Muscle of leg (tissue), 11 donors: ENCODE results near the gene BCR. TPM values are rescaled to one million over a fixed set of nuclear protein-coding genes. Genes with fewer than 3 reads are reported as not detected.

Experiments
- DNase-seq: peaks from one replicate; pipeline ENCODE4 v3.0.0; 2013
- H3K27ac ChIP-seq: one replicate; pipeline ENCODE4 v1.5.1; 2013; ENCODE audit warnings: mild to moderate bottlenecking, low read length, control low read depth
- H3K27me3 ChIP-seq: one replicate; pipeline ENCODE4 v1.6.1; 2013; ENCODE audit warnings: low read length; ENCODE audit not compliant: control insufficient read depth, insufficient read depth
- H3K36me3 ChIP-seq: one replicate; pipeline ENCODE4 v1.6.1; 2013; ENCODE audit warnings: low read length; ENCODE audit not compliant: control insufficient read depth, insufficient read depth
- H3K4me1 ChIP-seq: one replicate; pipeline ENCODE4 v1.6.1; 2013; ENCODE audit warnings: low read length; ENCODE audit not compliant: control insufficient read depth, insufficient read depth
- H3K4me3 ChIP-seq: one replicate; pipeline ENCODE4 v1.5.1; 2013; ENCODE audit warnings: low read length, control low read depth
- H3K9me3 ChIP-seq: replicated peaks from 2 replicates; pipeline ENCODE4 v1.6.1; 2013; ENCODE audit warnings: low read depth, low read length; ENCODE audit not compliant: control insufficient read depth
- WGBS: methylation state at CpG from one replicate; pipeline ENCODE4 v1.1.5; 2013; ENCODE audit warnings: missing lambda C conversion rate; ENCODE audit not compliant: insufficient coverage; 5-methylcytosine and 5-hydroxymethylcytosine counted together
- polyA plus RNA-seq, 8 donors: library from polyadenylated mRNA; unstranded; fragments of 120-200 nt; gene quantifications; one replicate each; pipeline versions ENCODE4 v1.2.1 to v1.2.3, GENCODE V29; 2013; ENCODE audit warnings: inconsistent platforms in 1 of 8, low replicate concordance in 1 of 8; ENCODE audit not compliant: insufficient read length in 8 of 8, insufficient read depth in 1 of 8
- total RNA-seq: library from RNA; stranded (reverse); fragments of 120-200 nt; gene quantifications from one replicate; pipeline ENCODE4 v1.2.4, GENCODE V29; 2013

BCR gene
- total and polyA plus RNA-seq, 9 donors = 12.7 to 27.0 (median 17.7) TPM

- H3K4me1 ChIP-seq = peaks cover 20% of the 10 kb centered on the region
- peaks cover 32% of the 10 kb centered on the region for H3K27me3 ChIP-seq
- WGBS = 96% methylated on average over 9 of the region's 10 CpGs
- no peaks in the 10 kb centered on the region for H3K36me3 ChIP-seq
- H3K9me3 ChIP-seq = peaks cover 20% of the 10 kb centered on the region
- no peak overlapping the region for H3K4me3 ChIP-seq
- no peak for DNase-seq
- no peak overlapping the region for H3K27ac ChIP-seq
Observed at GRCh38 chr22:23175817-23176644, 4.3 kb upstream of the BCR start.

- H3K27ac ChIP-seq = no peak overlapping the region
- WGBS = 86% methylated on average over 9 of the region's 9 CpGs
Observed at GRCh38 chr22:23176645-23177027, 3.7 kb upstream of the BCR start.

GRCh38 chr22:23177197-23177596 is 3.1 kb upstream of the BCR start:
- peaks cover 20% of the 10 kb centered on the region for H3K9me3 ChIP-seq
- H3K27ac ChIP-seq = no peak overlapping the region
- H3K4me3 ChIP-seq = no peak overlapping the region
- H3K27me3 ChIP-seq = peaks cover 42% of the 10 kb centered on the region
- H3K4me1 ChIP-seq = peaks cover 30% of the 10 kb centered on the region
- WGBS = 86% methylated on average over 2 of the region's 4 CpGs
- no peak for DNase-seq
- H3K36me3 ChIP-seq = no peaks in the 10 kb centered on the region

More at GRCh38 chr22:23176645-23177027, 3.7 kb upstream of the BCR start:
- H3K27me3 ChIP-seq = peaks cover 37% of the 10 kb centered on the region
- H3K4me1 ChIP-seq = peaks cover 24% of the 10 kb centered on the region
- H3K36me3 ChIP-seq = no peaks in the 10 kb centered on the region
- no peak for DNase-seq
- H3K9me3 ChIP-seq = peaks cover 20% of the 10 kb centered on the region
- no peak overlapping the region for H3K4me3 ChIP-seq

- Histone ChIP-seq H3K27me3 (peaks cover 52% of the 10 kb centered on the region), H3K4me3 (no peak overlapping the region), H3K9me3 (peaks cover 20% of the 10 kb centered on the region), H3K36me3 (no peaks in the 10 kb centered on the region), H3K27ac (no peak overlapping the region), H3K4me1 (peaks cover 44% of the 10 kb centered on the region)
- peak; percentile 60 for DNase-seq
- 49% methylated on average over 4 of the region's 9 CpGs for WGBS
Observed at GRCh38 chr22:23178512-23179254, 1.6 kb upstream of the BCR start.

- Histone ChIP-seq H3K27ac (no peak overlapping the region), H3K4me1 (peaks cover 51% of the 10 kb centered on the region), H3K9me3 (peaks cover 20% of the 10 kb centered on the region), H3K4me3 (peak overlapping the region; percentile 30), H3K27me3 (peaks cover 52% of the 10 kb centered on the region), H3K36me3 (no peaks in the 10 kb centered on the region)
- peak; percentile 33 for DNase-seq
- WGBS = 37% methylated on average over 22 of the region's 25 CpGs
Observed at GRCh38 chr22:23179381-23180299, 669 bp upstream of the BCR start.

GRCh38 chr22:23180893-23181720 is 798 bp downstream of the BCR start:
- H3K4me3 ChIP-seq = peak overlapping the region; percentile 54
- H3K36me3 ChIP-seq = no peaks in the 10 kb centered on the region
- peaks cover 56% of the 10 kb centered on the region for H3K4me1 ChIP-seq
- peak; percentile 32 for DNase-seq
- H3K27me3 ChIP-seq = peaks cover 52% of the 10 kb centered on the region
- WGBS = 6% methylated on average over 110 of the region's 112 CpGs
- peaks cover 12% of the 10 kb centered on the region for H3K9me3 ChIP-seq
- H3K27ac ChIP-seq = no peak overlapping the region

- Histone ChIP-seq H3K4me3 (peak overlapping the region; percentile 30), H3K36me3 (no peaks in the 10 kb centered on the region), H3K27me3 (peaks cover 51% of the 10 kb centered on the region), H3K9me3 (peaks cover 4% of the 10 kb centered on the region), H3K27ac (no peak overlapping the region), H3K4me1 (peaks cover 56% of the 10 kb centered on the region)
- 35% methylated on average over 34 of the region's 43 CpGs for WGBS
- DNase-seq = no peak
Observed at GRCh38 chr22:23181721-23182308, 1.5 kb downstream of the BCR start.

- peaks cover 46% of the 10 kb centered on the region for H3K27me3 ChIP-seq
- no peaks in the 10 kb centered on the region for H3K36me3 ChIP-seq
- H3K4me1 ChIP-seq = peaks cover 56% of the 10 kb centered on the region
- no peak overlapping the region for H3K27ac ChIP-seq
- 52% methylated on average over 8 of the region's 12 CpGs for WGBS
- DNase-seq = no peak
- peak overlapping the region; percentile 30 for H3K4me3 ChIP-seq
- H3K9me3 ChIP-seq = no peaks in the 10 kb centered on the region
Observed at GRCh38 chr22:23182309-23183060, 2.2 kb downstream of the BCR start.
